GM18907 (cell line): Measurements from ENCODE around the gene GGPS1.
A peak's percentile ranks its signal among the peaks of the same experiment; 100 is the strongest.
"Not testable (repeated sequence)": the region's sequence is repeated elsewhere in the genome, so short reads cannot be mapped to it uniquely, and the experiment has no call there.

Experiments used
- ATAC-seq: cut with Tn5 transposase; IDR thresholded peaks from one replicate; pipeline ENCODE4 v1.9.1; 2021; ENCODE audit warnings: mild to moderate bottlenecking, moderate library complexity; ENCODE audit not compliant: unreplicated experiment

The GGPS1 gene

DNA sequence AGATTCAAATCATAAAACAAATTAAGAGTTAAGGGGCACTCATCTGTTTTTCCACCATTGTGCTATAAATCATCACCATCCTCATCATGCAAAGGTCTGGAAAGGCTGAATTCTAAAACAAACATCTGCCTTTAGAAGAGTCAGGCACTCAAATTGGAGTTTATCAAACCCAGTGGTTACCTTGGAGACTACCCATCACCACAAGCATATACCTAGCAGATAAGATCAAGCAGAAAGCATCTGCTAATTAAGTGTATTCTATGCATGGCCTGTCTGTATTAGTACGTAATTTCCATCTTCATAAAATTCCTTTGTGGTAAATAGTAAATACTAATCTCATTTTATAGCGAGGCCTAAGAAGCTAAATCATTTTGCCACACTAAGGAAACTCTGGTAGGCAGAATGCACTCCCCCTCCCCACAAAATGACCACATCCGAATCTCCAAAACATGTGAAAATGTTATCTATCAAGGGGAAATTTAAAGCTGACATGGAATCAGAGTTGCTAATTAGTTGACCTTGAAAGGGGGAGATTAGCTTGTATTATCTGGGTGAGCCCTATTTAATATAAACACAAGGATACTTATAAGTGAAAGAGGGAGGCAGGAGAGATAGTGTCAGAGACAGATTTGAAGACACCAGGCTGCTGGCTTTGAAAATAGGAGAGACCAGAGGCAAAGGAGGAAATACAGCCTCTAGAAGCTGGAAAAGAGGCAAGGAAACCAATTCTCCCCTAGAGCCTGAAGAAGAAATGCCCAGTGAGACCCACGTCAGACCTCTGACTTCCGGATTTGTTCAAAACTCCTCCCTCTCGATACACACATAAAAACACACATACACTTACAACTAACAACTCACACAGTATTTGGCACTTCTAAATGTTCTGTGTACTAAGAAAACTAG, 23.6 kb upstream of the GGPS1 start:
- ATAC-seq: no peak

DNA sequence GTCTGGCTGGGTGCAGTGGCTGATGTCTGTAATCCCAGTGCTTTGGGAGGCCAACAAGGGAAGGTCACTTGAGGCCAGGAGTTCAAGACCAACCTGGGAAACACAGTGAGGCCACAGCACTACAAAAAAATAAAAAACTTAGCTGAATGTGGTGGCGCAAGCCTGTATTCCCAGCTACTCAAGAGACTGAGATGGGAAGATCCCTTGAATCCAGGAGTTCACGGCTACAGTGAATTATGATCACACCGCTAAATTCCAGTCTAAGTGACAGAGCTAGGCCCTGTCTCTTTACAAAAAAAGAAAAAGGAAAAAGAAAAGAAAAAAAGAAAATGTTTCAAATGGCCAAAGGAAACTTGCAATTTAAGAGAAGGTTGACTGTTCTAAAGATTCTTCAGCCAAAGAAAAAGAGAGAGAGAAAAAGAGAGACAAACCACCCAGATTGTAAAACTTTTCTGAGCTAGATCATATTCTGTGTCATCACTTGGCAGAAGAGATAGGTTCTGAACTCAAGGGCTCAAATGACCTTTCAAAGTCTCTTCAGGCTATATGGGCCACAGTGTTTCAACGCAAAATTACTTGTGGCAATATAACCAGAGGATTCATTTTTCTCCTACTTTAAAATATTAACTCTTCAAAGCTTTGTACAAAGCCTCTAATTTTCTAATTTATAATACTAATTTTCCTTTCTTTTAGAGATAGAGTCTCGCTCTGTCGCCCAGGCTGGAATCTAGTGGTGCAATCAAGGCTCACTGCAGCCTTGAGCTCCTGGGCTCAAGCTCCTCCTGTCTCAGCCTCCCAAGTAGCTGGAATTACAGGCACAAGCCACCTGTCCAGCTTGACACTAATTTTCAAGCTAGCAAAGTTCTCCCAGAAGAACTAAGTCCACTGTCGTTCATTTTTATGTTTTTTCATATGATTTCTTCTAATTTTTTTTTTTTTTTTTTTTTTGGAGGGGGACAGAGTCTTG, 20.9 kb upstream of the GGPS1 start:
- ATAC-seq: no peak

DNA sequence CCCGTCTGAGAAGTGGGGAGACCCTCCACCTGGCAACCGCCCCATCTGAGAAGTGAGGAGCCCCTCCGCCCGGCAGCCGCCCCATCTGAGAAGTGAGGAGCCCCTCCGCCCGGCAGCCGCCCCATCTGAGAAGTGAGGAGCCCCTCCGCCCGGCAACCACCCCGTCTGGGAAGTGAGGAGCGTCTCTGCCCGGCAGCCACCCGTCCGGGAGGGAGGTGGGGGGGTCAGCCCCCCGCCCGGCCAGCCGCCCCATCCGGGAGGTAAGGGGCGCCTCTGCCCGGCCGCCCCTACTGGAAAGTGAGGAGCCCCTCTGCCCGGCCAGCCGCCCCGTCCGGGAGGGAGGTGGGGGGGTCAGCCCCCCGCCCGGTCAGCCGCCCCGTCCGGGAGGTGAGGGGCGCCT, 19.2 kb upstream of the GGPS1 start:
- ATAC-seq: not testable (repeated sequence)

DNA sequence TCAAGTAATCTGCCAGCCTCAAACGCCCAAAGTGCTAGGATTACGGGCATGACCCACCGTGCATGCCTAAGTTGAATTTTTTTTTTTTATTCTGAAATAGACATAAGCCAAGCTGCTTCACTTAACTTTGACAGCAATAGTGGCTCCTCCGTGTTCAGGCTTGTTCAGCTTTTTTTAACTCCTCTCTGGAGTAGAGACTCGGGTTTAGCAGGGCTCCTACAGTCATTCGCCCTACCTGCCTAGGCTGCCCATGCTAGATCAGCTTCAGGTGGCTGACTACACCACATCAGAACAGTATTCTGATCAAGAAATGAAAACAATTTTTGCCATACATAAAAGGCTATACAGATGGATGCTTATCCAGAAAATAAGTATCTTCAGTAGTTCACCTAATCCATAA, 15.1 kb upstream of the GGPS1 start:
- ATAC-seq: no peak

DNA sequence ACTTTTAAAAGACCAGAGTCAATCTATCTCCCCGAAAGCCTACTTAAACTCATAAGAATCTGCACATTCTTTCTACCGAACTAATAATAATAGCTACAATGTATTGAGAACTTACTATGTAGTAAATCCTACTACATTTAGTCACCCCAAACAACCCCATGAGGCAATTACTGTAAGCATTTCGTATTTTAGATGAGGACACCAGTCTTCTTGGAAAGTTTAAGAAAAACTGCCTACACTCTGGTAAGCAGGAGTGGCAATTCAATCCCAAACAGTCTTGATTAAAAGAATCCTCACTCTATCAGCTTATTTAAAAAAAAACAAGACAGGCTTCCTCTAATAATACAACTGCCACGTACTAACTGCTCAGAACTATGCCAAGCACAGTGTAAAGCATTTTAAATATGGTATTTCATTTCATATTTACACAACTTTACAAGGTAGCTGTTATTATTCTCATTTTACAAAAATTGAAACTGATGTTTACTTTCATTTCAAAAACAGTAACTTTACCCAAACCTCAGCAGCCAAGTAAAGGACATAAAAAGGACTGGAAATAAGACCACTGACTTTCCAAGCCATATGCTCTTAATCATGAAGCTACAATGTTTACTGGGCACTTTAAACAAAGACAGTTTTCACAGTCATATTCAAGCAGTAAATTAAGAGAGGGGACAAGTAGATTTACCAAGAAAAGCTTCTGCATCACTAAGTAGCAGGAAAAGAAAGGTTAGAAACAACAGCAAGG, 14.3 kb upstream of the GGPS1 start:
- ATAC-seq: no peak

DNA sequence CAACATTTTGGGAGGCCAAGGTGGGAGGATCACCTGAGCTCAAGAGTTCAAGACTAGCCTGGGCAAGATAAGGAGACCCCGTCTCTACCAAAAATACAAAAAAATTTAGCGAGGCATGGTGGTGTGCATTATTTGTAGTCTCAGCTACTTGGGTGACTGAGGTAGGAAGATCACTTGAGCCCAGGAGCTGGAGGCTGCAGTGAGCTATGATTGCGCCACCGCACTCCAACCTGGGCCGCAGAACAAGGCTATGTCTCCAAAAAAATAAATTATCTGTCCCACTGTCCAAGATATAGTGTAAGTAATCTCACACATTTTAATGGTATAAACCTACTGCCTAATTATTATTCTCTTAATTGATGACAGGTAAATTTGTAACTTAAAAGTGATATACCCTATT, 13.2 kb upstream of the GGPS1 start:
- ATAC-seq: no peak

DNA sequence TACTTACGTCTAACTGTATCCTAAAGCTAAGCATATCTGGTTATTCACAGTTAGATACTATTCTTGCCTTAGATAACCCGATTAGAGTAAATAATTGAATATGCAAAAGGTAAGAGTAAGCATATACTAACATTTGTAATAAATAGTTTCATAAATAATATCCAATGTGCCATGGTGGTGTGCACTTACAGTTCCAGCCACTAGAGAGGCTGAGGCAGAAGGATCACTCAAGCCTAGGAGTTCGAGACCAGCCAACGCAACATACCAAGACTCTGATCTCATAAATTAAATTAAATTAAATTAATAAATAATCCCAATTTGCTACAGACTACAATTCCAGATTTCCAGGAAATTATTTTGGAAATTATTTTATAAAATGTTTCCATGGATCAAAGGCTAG, 12.6 kb upstream of the GGPS1 start:
- no peak for ATAC-seq

DNA sequence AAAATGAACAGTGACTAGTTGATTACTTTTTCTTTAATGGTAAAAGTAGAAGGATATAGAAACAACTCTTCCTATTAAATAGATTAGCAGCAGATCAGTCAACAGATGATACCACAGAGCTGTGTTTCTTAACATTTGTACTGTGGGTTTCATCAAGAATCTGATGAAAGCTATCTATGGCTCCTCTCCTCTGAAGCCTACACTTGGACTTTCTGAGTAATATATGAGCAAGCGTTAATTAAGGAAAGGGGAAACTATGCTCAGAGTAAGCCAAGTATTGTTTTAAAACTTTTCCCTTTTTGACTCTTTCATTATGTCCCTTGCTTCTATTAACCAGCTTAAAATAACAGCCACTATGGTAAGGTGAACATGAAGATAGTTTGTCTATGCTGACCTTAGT, 11.2 kb upstream of the GGPS1 start:
- ATAC-seq: no peak

DNA sequence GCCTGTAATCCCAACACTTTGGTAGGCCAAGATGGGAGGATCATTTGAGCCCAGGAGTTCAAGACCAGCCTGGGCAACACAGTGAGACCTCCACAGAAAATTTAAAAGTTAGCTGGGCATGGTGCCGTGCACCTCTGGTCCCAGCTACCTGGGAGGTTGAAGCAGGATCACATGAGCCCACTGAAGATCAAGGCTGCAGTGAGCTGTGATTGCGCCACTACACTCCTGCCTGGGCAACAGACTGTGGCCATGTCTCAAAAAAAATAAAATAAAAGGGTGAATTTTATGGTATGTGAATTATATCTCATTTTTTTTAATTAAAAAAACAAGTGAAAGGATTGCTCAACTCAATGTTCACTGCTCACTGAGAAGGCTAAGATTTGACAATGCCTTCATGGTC, 9.1 kb upstream of the GGPS1 start:
- no peak for ATAC-seq

DNA sequence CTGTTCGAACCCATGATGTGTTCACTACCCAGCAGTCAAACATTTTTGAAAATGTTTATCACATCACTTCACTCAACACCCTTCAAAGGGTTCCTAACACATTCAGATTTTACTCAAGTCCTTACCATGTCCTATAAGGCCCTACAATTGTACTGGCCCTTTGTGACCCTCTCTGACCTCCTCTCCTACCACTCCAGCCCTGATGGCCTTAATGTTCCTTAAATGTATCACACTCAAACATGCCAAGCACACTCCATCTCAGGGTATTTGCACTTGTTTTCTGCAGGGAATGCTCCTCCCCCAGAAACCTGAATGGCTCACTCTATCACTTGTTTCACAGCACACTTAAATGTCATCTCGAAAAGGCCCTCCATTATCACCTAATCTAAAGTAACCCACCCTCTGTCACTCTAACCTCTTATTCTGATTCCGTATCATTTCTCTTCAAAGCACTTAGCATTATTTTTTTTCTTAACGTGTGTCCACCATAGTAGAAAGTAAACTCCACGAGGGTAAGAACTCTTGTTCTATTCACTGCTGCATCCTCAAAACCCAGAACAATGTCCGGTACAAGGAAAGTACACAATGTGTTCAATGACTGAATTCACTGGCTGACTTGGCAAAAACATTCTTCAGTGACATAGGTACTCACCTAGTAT, 7.7 kb upstream of the GGPS1 start:
- no peak for ATAC-seq

DNA sequence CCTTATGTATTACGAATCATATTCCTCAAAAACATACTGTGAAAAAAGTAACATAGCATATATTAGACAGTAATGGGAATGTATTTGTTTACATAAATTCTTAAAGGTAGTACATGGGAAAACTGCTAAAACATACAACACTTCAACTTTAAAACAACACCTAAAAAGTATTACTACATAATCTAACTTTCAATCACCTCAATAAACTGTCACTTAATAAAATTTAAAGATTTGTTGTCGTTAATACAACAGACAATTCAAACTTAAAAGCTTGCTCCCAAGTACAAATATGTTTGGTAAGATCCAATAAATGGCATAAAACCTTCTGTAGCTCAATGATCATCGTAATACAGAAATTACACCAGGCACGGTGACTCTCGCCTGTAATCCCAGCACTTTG, 4.1 kb upstream of the GGPS1 start:
- no peak for ATAC-seq

DNA sequence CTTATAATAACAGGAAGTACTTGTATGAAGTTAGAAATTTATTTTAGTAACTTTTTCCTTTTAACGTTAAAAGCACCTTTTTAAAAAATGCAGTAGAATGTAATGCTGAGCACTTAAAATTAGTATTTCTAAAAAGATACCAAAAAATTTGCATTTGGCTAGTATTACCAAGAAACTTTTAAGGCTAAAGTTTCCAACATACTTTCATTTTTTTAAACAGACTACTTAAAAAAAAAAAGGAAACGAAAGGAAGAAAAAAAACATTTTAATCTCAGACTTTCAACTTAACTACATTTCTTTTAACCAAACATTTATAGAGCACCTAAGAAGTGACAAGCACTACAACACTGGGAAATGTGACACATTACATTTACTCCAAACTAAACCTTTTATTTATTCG, 3.2 kb upstream of the GGPS1 start:
- no peak for ATAC-seq

DNA sequence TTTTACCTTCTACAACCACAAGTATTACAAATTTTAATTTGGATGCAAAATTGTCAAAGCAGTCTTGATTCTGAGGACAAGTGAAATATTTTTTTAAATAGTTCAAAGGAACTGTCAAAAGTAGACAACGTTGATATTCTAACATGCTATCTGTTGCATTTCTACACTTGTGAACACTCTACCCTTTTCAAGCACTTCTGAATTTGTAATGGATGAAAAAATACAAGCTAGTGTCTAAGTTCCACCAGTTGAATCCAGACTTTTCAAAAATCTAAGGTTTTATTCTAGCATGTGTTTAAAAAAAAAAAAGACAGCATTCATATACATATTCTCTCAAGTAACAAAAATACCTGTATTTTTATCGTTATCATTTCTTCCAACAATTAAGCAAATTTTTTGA, 2.5 kb upstream of the GGPS1 start:
- no peak for ATAC-seq

DNA sequence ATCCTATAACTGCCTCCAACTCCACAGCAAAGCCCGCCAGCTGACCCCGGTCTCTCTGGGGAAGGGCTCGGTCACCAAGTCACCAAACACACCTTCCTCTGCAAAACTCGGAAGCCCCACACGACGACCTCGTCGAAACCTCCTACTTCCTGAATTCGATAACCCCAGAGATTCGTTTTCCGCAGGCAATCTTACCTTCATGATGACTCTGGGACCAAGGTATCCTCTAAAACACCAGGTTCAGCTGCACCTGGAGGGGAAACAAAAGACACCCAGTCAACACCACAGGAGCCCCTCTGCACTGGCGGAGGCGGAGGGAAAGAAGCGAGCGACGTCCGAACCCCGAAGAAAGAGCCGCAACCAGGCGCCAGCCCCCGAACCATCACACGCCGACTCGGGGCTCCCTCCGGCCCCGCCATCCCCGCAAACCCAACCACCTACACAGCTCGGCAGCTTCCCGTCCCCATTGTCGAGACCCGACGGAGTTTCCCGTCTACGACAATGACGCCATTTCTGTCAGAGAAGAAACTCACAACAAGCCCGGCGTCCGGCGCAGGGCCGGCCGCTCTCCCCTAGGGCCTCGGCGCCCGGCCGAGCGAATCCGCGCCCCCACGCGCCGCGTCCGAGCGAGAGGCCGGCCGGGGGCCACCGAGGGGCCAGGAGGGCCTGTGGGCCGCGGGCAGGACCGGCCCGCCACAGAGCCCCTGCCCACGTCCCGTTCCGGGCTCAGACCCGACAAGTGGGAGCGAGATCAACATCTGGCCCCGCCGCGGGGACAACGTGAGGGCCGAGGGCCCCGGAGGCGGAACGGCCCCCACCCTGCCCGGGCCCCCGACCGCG, 1.4 kb upstream of the GGPS1 start:
- ATAC-seq: peak; percentile 29

DNA sequence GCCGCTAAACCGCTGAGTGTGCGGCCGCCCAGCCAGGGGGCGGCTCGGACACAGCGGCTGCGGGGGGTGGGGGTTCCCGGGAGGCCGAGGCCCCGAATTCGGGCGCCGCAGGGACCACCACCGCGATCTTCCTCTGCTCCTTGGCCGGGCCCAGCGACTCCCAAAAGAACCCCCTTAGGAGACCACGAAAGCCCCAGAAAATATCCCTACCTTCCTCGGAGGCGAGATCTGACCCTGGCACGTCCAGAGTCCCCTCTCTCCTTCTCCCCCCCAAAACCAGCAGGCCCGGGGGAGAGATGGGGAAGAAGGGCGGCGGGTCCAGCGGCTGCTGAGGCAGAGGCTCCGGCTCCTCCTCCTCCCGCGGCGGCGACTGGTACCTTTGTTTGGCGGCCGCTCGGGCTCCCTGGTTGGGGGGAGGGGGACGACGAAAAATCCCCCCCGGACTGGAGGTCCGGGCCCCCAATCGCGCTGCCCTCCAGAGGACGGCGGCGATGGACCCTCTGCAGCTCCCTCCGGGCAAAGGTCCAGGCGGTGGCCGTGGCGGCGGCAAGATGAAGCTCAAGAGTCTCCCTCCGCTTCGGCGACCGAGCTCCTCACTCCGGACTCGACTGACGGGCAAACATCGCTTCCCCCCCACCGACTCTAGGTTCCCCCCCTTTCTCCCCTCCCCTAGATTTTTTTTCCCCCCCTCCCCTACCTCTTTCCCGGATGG, 655 bp upstream of the GGPS1 start, which contains the start of gene ARID4B:
TSS of gene ARID4B (minus strand) at position 621 of the 712 bp plus-strand sequence. CDS start 1,260 bp downstream, outside the sequence.
- peak; percentile 16 for ATAC-seq

DNA sequence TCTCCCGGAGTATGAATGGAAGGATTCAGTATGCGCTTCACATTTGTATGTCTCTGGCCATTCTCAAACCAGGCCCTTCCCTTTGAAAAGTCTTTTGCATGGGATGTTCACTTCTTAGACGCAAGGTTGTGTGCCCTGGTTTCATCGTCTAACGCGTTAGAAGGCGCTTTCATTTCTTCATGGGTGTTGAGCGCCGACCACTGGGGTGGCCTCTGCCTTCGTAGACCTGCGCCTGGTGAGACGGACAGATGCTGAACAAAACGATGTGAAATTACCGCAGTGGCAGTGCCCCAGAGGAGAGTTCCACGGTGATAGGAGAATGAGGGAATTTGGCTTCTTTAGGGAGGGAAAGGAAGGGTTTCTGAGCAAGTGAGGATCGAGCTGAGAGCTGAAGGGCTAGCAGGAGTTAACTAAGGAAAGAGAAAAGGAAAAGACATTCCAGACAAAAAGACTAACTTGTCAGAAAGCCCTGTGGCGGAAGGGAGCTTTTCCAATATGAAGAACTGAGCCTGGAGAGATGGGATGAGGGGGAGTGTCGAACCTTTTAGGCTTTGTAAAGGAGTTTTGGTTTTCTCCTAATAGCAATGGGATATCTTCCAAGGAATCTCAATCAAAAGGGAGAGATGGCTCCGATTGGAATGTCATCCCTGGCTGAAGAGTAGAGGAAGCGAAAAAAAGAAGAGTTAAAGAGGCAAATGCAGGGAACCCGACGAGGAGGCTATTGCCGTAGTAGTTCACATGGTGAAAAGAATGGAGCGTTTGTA, 951 bp downstream of the GGPS1 start:
- peak; percentile 29 for ATAC-seq

DNA sequence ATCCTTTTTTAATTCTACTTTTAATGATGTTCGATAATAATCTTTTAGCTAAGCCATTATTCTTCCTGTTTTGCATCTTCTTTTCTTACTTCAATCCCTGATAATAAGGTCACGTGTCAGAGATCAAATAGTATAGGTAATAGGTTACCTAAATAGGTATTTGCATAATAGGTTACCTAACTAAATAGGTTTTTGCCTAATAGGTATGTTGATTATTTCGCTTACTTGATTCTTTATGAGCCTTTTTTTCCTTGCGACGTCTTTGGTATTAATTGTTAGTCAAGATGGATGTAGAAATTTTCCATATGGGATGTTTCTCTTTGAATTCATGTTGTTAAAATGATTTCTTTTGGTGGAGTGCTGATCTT, 2.5 kb downstream of the GGPS1 start:
- no peak for ATAC-seq

DNA sequence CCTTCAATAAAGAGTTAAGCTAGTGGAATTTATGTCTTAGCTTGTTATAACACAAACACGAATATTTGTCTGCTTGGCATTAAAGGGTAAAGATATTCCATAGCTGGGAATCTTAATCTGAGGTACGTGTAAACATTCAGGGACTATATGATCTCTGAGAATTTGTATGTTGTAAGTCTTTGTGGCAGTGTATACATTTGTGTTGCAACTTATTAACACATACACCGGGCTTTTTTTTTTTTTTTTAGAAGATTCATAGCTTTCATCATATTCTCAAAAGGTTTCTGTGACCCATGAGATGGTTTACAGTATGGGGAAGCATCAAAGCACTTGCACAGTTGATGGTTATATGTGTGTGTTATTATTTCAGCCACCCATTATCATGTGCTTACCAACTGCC, 3.0 kb downstream of the GGPS1 start:
- ATAC-seq: no peak
